ENCODE results near the gene TSHZ2. TPM values are rescaled to one million over a fixed set of nuclear protein-coding genes. Genes with fewer than 3 reads are reported as not detected.

TSHZ2 gene
- total RNA-seq, 1 experiment from 2014 or later = 0.20 TPM

DNA sequence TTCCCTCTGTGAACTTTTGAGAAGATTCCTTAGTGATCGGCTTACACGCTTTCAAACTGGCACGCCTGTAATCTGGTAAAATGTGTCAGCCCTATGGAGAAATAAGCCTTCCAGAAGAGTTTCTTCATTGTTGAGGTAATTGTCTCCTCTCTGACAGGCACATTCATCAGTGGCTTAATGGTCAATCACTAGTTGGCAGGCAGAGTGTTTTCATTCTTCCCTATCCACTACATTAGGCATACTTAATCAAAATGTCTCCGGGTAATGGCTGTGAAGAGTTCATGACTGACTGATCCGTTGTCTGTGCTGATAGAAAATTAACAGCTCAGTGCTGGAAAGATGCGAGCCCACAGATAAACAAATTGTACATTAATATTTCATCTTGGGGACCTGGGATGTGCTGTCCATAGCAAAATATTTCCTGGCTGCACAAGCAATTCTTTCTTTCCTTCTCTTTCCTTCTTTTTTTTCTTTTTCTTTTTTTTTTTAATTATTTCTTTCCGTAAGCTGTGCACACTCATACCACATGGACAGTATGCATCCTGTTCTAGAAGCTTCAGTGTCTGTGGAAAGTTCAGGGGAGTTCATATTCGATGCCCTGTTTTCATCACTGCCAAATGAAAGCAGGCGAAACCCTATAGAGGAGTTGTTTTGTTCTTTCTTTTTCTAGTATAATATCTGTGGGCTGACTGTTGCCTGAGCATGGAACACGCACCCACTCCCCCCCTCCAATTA is 31.4 kb downstream of the TSHZ2 start:
- CTCF ChIA-PET = no interaction called here
- no peaks in the 10 kb centered on the region for H3K27me3 Mint-ChIP-seq (ENCODE audit: low read depth)
- no peak for ATAC-seq
- H3K27ac Mint-ChIP-seq = no peak overlapping the region
- no peaks in the 10 kb centered on the region for H3K36me3 Mint-ChIP-seq
- peaks cover 10% of the 10 kb centered on the region for H3K4me1 Mint-ChIP-seq
- no peak for TF ChIP-seq PREB (CRISPR knock-in tag; IDR thresholded peaks at IDR 0.05; ENCODE audit: borderline replicate concordance)
- TF ChIP-seq, protein P1, sequence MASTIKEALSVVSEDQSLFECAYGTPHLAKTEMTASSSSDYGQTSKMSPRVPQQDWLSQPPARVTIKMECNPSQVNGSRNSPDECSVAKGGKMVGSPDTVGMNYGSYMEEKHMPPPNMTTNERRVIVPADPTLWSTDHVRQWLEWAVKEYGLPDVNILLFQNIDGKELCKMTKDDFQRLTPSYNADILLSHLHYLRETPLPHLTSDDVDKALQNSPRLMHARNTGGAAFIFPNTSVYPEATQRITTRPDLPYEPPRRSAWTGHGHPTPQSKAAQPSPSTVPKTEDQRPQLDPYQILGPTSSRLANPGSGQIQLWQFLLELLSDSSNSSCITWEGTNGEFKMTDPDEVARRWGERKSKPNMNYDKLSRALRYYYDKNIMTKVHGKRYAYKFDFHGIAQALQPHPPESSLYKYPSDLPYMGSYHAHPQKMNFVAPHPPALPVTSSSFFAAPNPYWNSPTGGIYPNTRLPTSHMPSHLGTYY (CRISPR knock-in tag; IDR thresholded peaks at IDR 0.05) = no peak
- no peak for TF ChIP-seq HMGXB4 (CRISPR knock-in tag; IDR thresholded peaks at IDR 0.05)
- TF ChIP-seq ZBTB43 (CRISPR knock-in tag; IDR thresholded peaks at IDR 0.05) = no peak
- TF ChIP-seq ZNF138 (CRISPR knock-in tag; conservative IDR thresholded peaks at IDR 0.05) = no peak
- TF ChIP-seq IRF2 (CRISPR knock-in tag; IDR thresholded peaks at IDR 0.05; ENCODE audit: borderline replicate concordance, low read depth) = no peak
- TF ChIP-seq NR1H2 (CRISPR knock-in tag; IDR thresholded peaks at IDR 0.05) = no peak
- no peak for TF ChIP-seq CTCF (IDR thresholded peaks at IDR 0.05)
- no peak for TF ChIP-seq JUN (CRISPR knock-in tag; IDR thresholded peaks at IDR 0.05)
- TF ChIP-seq JAZF1 (CRISPR knock-in tag; IDR thresholded peaks at IDR 0.05) = no peak
- TF ChIP-seq, protein P2, sequence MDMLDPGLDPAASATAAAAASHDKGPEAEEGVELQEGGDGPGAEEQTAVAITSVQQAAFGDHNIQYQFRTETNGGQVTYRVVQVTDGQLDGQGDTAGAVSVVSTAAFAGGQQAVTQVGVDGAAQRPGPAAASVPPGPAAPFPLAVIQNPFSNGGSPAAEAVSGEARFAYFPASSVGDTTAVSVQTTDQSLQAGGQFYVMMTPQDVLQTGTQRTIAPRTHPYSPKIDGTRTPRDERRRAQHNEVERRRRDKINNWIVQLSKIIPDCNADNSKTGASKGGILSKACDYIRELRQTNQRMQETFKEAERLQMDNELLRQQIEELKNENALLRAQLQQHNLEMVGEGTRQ (CRISPR knock-in tag; IDR thresholded peaks at IDR 0.05) = no peak
- no peak for TF ChIP-seq NFATC4 (CRISPR knock-in tag; IDR thresholded peaks at IDR 0.05)
- no peak for TF ChIP-seq TCF7 (CRISPR knock-in tag; IDR thresholded peaks at IDR 0.05; ENCODE audit: low read depth)
- POLR2A ChIA-PET = no interaction called here
- DNase-seq (ENCODE audit: low spot score) = no peak
- no peak overlapping the region for H3K4me3 Mint-ChIP-seq
- no peaks in the 10 kb centered on the region for H3K9me3 Mint-ChIP-seq

DNA sequence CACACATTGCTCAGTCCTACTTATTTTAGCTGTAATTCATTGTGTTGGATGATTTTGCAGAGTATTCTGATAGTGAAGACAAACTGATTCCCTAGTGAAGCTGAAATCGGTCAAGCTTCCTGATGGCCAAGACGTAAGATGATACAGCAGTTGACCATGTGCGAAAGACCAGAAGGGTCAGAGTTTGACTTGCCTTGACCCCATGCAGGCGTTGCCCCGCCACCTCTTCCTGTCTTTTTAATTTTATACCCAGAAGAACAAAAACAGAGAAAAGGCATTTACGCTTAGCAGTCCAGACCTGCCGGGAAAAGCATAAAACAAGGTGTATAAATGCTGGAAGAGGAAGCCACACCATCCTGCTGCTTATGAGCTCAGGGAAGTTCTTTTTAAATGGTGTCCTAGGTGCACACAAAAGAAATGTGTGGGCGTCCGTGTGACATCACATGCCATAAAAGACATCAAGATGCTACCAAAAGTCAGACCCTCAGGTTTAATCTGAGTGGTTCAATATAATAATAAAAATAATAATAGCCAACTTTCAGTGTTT is 32.2 kb downstream of the TSHZ2 start:
- Mint-ChIP-seq H3K9me3 (no peaks in the 10 kb centered on the region), H3K36me3 (no peaks in the 10 kb centered on the region), H3K4me3 (no peak overlapping the region), H3K27ac (no peak overlapping the region), H3K4me1 (peaks cover 10% of the 10 kb centered on the region), H3K27me3 (ENCODE audit: low read depth) (no peaks in the 10 kb centered on the region)
- DNase-seq (ENCODE audit: low spot score) (no peak), ATAC-seq (no peak)
- CTCF ChIA-PET = interaction anchor here (0.7 kb wide), 1 partner anchor 99 kb away, joined by 3 read pairs; no protein-coding TSS in a partner anchor
- POLR2A ChIA-PET = no interaction called here
- TF ChIP-seq MXD4 (CRISPR knock-in tag; IDR thresholded peaks at IDR 0.05; ENCODE audit: borderline replicate concordance) (no peak), STAT6 (CRISPR knock-in tag; conservative IDR thresholded peaks at IDR 0.05; ENCODE audit: low read depth) (no peak), E2F4 (CRISPR knock-in tag; IDR thresholded peaks at IDR 0.05; ENCODE audit: borderline replicate concordance, low read depth) (no peak), CDX4 (CRISPR knock-in tag; IDR thresholded peaks at IDR 0.05; ENCODE audit: borderline replicate concordance) (no peak), EMX1 (CRISPR knock-in tag; IDR thresholded peaks at IDR 0.05) (no peak)

Measured in WTC11 (cell line).